Lower leg skin (tissue), 3 donors: ENCODE data around the gene CHD6.

ENCODE experiments used
- POLR2A ChIP-seq, 2 donors: fragments of 450-650 bp; IDR thresholded peaks; one replicate each; pipeline ENCODE4 v1.6.1; 2016 to 2017; ENCODE audit warnings: antibody characterized with exemption in 2 of 2, mild to moderate bottlenecking in 1 of 2, moderate library complexity in 1 of 2
- TF ChIP-seq, protein P1 (sequence below), 3 donors: fragments of 450-650 bp; IDR thresholded peaks; one replicate each; pipeline ENCODE4 v1.5.1; 2016; ENCODE audit warnings: antibody characterized with exemption in 3 of 3, mild to moderate bottlenecking in 3 of 3, moderate library complexity in 2 of 3

DNA sequence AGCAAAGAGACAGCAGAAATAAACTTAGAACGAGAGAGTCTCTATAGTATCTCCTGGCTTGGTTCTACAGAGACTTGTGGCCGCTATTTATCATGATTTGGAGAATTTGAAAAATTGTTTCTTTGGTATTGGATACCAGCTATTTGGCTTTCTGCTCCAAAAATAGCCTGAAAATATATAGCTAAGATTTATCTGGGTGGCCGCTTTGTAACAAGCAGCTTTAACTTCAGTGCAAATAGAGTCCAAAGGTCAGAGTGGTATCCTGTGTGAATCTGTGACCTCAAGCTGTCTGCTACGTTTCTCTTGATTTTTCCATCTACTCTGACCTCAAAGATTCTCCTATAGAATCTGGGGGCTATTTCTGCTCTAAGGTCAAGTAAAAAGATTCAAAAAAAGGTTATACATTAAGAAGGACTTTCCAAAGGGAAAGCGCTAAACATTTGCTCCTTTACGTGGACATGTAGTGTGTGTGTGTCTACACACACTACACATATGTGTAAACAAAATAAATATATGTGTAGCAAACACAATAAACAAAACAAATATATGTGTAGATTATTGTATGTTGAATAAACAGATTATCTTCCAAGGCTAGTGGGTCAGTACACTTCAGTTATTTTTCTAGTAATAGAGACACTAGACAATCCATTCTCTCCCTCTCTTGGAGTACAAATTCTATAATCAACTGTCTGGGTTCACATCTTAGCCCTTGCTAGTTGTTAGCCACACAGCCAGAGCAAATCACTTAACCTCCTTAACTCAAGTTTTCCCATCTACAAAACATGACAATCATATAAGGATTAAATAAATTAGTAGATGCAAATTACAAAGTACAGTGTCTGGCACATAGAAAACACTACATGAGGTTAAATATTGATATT, 40.8 kb downstream of the CHD6 start:
- TF ChIP-seq POLR2A (IDR thresholded peaks at IDR 0.05): no peak
- TF ChIP-seq, protein P1, sequence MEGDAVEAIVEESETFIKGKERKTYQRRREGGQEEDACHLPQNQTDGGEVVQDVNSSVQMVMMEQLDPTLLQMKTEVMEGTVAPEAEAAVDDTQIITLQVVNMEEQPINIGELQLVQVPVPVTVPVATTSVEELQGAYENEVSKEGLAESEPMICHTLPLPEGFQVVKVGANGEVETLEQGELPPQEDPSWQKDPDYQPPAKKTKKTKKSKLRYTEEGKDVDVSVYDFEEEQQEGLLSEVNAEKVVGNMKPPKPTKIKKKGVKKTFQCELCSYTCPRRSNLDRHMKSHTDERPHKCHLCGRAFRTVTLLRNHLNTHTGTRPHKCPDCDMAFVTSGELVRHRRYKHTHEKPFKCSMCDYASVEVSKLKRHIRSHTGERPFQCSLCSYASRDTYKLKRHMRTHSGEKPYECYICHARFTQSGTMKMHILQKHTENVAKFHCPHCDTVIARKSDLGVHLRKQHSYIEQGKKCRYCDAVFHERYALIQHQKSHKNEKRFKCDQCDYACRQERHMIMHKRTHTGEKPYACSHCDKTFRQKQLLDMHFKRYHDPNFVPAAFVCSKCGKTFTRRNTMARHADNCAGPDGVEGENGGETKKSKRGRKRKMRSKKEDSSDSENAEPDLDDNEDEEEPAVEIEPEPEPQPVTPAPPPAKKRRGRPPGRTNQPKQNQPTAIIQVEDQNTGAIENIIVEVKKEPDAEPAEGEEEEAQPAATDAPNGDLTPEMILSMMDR (IDR thresholded peaks at IDR 0.05): no peak
